Loucy (cell line): Measurements from ENCODE around the gene NOC2L.

Experiments used
- H2AFZ ChIP-seq: fragments of 200-600 bp; sonication (generic); 2 replicates; pipeline ENCODE4 v1.6.0; 2016; ENCODE audit warnings: antibody characterized with exemption, mild to moderate bottlenecking, low read length, moderate library complexity
- H3F3A ChIP-seq: fragments of 200-600 bp; 2 replicates; pipeline ENCODE4 v1.6.0; 2016; ENCODE audit warnings: antibody characterized with exemption, low read depth, mild to moderate bottlenecking
- H3K27me3 ChIP-seq: fragments of 200-600 bp; sonication (generic); 2 replicates; pipeline ENCODE4 v1.6.1; 2014; ENCODE audit warnings: low read length, mild to moderate bottlenecking; ENCODE audit not compliant: insufficient read depth, poor library complexity, severe bottlenecking
- H3K36me3 ChIP-seq: fragments of 200-600 bp; sonication (generic); 2 replicates; pipeline ENCODE4 v1.6.1; 2016; ENCODE audit warnings: low read length; ENCODE audit not compliant: insufficient read depth
- H3K4me1 ChIP-seq: fragments of 200-600 bp; sonication (generic); 2 replicates; pipeline ENCODE4 v1.5.1; 2014; ENCODE audit warnings: low read length, mild to moderate bottlenecking; ENCODE audit not compliant: insufficient read depth, poor library complexity, severe bottlenecking
- H3K4me2 ChIP-seq: fragments of 200-600 bp; sonication (generic); 2 replicates; pipeline ENCODE4 v1.6.0; 2014; ENCODE audit warnings: antibody characterized with exemption, low read length, low read depth, mild to moderate bottlenecking; ENCODE audit not compliant: poor library complexity, severe bottlenecking
- H3K4me3 ChIP-seq: fragments of 200-600 bp; sonication (generic); 2 replicates; pipeline ENCODE4 v1.5.1; 2014; ENCODE audit warnings: low read length, mild to moderate bottlenecking, mixed read lengths; ENCODE audit not compliant: poor library complexity, severe bottlenecking
- H3K79me2 ChIP-seq: fragments of 200-600 bp; sonication (generic); 2 replicates; pipeline ENCODE4 v1.6.1; 2014; ENCODE audit warnings: low read length; ENCODE audit not compliant: insufficient read depth
- H3K9ac ChIP-seq: fragments of 200-600 bp; sonication (generic); 2 replicates; pipeline ENCODE4 v1.6.0; 2014; ENCODE audit warnings: mild to moderate bottlenecking, low read depth, low read length, moderate library complexity; ENCODE audit not compliant: poor library complexity, severe bottlenecking
- H3K9me2 ChIP-seq: fragments of 200-600 bp; sonication (generic); replicated peaks from 2 replicates; pipeline ENCODE4 v1.6.1; 2016; ENCODE audit warnings: low read depth, low read length, mixed read lengths
- H3K9me3 ChIP-seq: fragments of 200-600 bp; sonication (generic); 2 replicates; pipeline ENCODE4 v1.6.1; 2014; ENCODE audit warnings: mild to moderate bottlenecking, antibody characterized with exemption, low read length, low read depth; ENCODE audit not compliant: insufficient read depth
- H4K20me1 ChIP-seq: fragments of 200-600 bp; sonication (generic); 2 replicates; pipeline ENCODE4 v1.6.0; 2014; ENCODE audit warnings: antibody characterized with exemption, low read length, mild to moderate bottlenecking; ENCODE audit not compliant: insufficient read depth, poor library complexity, severe bottlenecking
- CTCF ChIP-seq: fragments of 200-600 bp; sonication (generic); conservative IDR thresholded peaks from 2 replicates; pipeline ENCODE4 v1.5.1; 2014; ENCODE audit warnings: mild to moderate bottlenecking, antibody characterized with exemption, low read length
- EZH2phosphoT487 ChIP-seq: fragments of 200-600 bp; IDR thresholded peaks from 2 replicates; pipeline ENCODE4 v1.6.1; 2018; ENCODE audit warnings: antibody characterized with exemption, mild to moderate bottlenecking, moderate library complexity, borderline replicate concordance

NOC2L gene

GRCh38 chr1:956636-957035 lies 2.4 kb downstream of the NOC2L start:
- Histone ChIP-seq H3K4me3 (no peak overlapping the region), H3K4me2 (peak overlapping the region; percentile 98), H3K27me3 (no peaks in the 10 kb centered on the region), H3K9me3 (no peaks in the 10 kb centered on the region), H3K9me2 (no peaks in the 10 kb centered on the region), H3K9ac (no peak overlapping the region), H3F3A (no peaks in the 10 kb centered on the region), H3K79me2 (peaks cover 29% of the 10 kb centered on the region), H3K4me1 (peaks cover 15% of the 10 kb centered on the region), H2AFZ (no peak overlapping the region), H3K36me3 (peaks cover 40% of the 10 kb centered on the region; the same call in 1 of the 2 replicates), H4K20me1 (peaks cover 14% of the 10 kb centered on the region)
- no peak for TF ChIP-seq EZH2phosphoT487
- no peak for TF ChIP-seq CTCF

DNA sequence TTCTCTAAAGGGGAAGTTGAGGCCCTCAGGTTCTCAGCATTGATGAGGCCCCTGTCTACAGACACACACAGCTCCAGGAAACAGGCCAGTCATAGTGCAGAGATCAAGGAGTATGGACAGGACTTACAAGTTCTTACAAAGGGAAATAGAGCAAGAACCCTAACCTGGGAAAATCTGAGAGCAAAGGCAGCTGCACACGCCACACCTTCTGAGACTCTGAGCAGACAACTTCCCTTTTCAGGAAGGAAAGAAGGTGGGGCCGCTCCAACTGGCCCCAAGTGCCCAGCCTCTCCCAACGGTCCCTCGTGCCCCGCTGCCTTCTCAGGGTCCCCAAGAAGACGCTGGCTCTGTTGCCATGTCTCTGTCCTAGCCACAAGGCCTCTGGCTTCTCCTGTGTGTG lies 3.6 kb downstream of the NOC2L start:
- H4K20me1 ChIP-seq, result peaks cover 14% of the 10 kb centered on the region
- H3K79me2 ChIP-seq, result peaks cover 29% of the 10 kb centered on the region
- no peak for TF ChIP-seq CTCF
- TF ChIP-seq EZH2phosphoT487, result no peak
- H3K9me2 ChIP-seq, result no peaks in the 10 kb centered on the region
- no peaks in the 10 kb centered on the region for H3K9me3 ChIP-seq
- no peak overlapping the region for H3K9ac ChIP-seq
- H3K27me3 ChIP-seq, result no peaks in the 10 kb centered on the region
- no peaks in the 10 kb centered on the region for H3F3A ChIP-seq
- no peak overlapping the region for H2AFZ ChIP-seq
- H3K36me3 ChIP-seq, result peaks cover 45% of the 10 kb centered on the region; the same call in 1 of the 2 replicates
- no peak overlapping the region for H3K4me2 ChIP-seq
- H3K4me3 ChIP-seq, result no peak overlapping the region
- H3K4me1 ChIP-seq, result peaks cover 12% of the 10 kb centered on the region

DNA sequence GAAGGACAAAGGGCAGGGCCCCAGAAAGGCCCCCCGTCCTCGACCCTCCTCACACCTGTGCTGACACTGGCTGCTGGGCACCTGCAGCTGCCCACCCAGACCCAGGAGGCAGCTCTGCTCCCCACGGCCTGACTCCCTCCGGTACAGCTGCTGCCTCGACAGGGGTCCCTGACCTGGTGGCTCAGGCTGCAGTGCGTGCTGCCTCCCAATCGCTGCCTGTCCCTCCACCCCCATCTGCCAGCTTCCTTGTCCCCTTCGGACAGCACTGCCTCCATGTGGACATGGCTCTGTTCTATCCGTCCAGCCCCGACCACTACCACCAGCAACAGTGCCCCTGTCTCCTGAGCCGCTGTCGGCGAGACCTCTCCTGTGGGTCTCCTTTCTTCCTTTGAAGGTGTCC lies 4.1 kb downstream of the NOC2L start:
- no peaks in the 10 kb centered on the region for H3F3A ChIP-seq
- H3K9ac ChIP-seq, result no peak overlapping the region
- peaks cover 50% of the 10 kb centered on the region; the same call in 1 of the 2 replicates for H3K36me3 ChIP-seq
- H3K79me2 ChIP-seq, result peaks cover 29% of the 10 kb centered on the region
- peaks cover 12% of the 10 kb centered on the region for H3K4me1 ChIP-seq
- no peak overlapping the region for H3K4me2 ChIP-seq
- no peaks in the 10 kb centered on the region for H3K9me2 ChIP-seq
- H2AFZ ChIP-seq, result no peak overlapping the region
- TF ChIP-seq CTCF (no peak), EZH2phosphoT487 (no peak)
- H4K20me1 ChIP-seq, result peaks cover 14% of the 10 kb centered on the region
- no peak overlapping the region for H3K4me3 ChIP-seq
- H3K9me3 ChIP-seq, result no peaks in the 10 kb centered on the region
- H3K27me3 ChIP-seq, result no peaks in the 10 kb centered on the region
